Loucy (cell line): ENCODE measurements around the gene ZSWIM4.

Source experiments
- EZH2phosphoT487 ChIP-seq: fragments of 200-600 bp; IDR thresholded peaks from 2 replicates; pipeline ENCODE4 v1.6.1; 2018; ENCODE audit warnings: antibody characterized with exemption, mild to moderate bottlenecking, moderate library complexity, borderline replicate concordance
- TF ChIP-seq, protein P1 (sequence below): fragments of 200-600 bp; sonication (generic); conservative IDR thresholded peaks from 2 replicates; pipeline ENCODE4 v1.5.1; 2014; ENCODE audit warnings: mild to moderate bottlenecking, antibody characterized with exemption, low read length

DNA sequence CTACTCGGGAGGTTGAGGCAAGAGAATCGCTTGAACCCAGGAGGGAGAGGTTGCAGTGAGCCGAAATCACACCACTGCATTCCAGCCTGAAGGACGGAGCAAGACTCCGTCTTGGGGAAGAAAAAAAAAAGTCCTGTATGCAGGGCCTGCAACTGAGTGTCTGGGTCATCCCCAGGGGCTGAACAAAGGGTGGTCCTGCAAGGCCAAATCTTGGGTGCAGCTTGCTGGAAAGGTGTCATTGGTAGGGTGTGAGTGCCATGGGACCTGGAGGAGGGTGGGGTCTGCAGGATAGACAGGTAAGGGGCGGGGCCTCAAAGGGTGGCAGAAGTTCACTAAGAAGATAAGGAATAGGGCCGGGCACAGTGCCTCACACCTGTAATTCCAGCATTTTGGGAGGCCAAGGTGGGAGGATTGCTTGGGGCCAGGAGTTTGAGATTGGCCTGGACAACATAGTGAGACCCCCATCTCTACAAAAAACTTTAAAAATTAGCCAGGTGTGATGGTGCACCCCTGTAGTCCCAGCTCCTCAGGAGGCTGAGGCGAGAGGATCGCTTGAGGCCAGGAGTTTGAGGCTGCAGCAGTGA is 31.5 kb downstream of the ZSWIM4 start:
- TF ChIP-seq, protein P1, sequence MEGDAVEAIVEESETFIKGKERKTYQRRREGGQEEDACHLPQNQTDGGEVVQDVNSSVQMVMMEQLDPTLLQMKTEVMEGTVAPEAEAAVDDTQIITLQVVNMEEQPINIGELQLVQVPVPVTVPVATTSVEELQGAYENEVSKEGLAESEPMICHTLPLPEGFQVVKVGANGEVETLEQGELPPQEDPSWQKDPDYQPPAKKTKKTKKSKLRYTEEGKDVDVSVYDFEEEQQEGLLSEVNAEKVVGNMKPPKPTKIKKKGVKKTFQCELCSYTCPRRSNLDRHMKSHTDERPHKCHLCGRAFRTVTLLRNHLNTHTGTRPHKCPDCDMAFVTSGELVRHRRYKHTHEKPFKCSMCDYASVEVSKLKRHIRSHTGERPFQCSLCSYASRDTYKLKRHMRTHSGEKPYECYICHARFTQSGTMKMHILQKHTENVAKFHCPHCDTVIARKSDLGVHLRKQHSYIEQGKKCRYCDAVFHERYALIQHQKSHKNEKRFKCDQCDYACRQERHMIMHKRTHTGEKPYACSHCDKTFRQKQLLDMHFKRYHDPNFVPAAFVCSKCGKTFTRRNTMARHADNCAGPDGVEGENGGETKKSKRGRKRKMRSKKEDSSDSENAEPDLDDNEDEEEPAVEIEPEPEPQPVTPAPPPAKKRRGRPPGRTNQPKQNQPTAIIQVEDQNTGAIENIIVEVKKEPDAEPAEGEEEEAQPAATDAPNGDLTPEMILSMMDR = no peak
- TF ChIP-seq EZH2phosphoT487 = no peak
